Suprapubic skin (tissue), 4 donors: Measurements from ENCODE around the gene PDE5A. TPM values are rescaled to one million over a fixed set of nuclear protein-coding genes. Genes with fewer than 3 reads are reported as not detected.

Experiments
- DNase-seq, 2 donors: peaks; one replicate each; pipeline ENCODE4 v3.0.0-alpha.2; 2019; ENCODE audit warnings: low spot score in 2 of 2
- H3K27ac ChIP-seq: fragments of 200-600 bp; sonication (generic); one replicate; pipeline ENCODE4 v1.5.1; 2019
- H3K27me3 ChIP-seq: fragments of 200-600 bp; sonication (generic); one replicate; pipeline ENCODE4 v1.5.1; 2019
- H3K36me3 ChIP-seq: fragments of 200-600 bp; sonication (generic); one replicate; pipeline ENCODE4 v1.5.1; 2019
- H3K4me1 ChIP-seq: fragments of 200-600 bp; sonication (generic); one replicate; pipeline ENCODE4 v1.5.1; 2019
- H3K4me3 ChIP-seq: fragments of 200-600 bp; sonication (generic); one replicate; pipeline ENCODE4 v1.5.1; 2019; ENCODE audit warnings: mild to moderate bottlenecking
- H3K9me3 ChIP-seq: fragments of 200-600 bp; sonication (generic); one replicate; pipeline ENCODE4 v1.5.1; 2019
- EP300 ChIP-seq: sonication (generic); formaldehyde crosslinking; IDR thresholded peaks from one replicate; pipeline ENCODE4 v1.6.1; 2017; ENCODE audit warnings: antibody characterized with exemption
- POLR2A ChIP-seq, 2 donors: fragments of 450-650 bp; IDR thresholded peaks; one replicate each; pipeline ENCODE4 v1.6.1; 2017; ENCODE audit warnings: antibody characterized with exemption in 2 of 2, mild to moderate bottlenecking in 2 of 2, moderate library complexity in 2 of 2
- POLR2AphosphoS5 ChIP-seq, 3 donors: sonication (generic); formaldehyde crosslinking; IDR thresholded peaks; one replicate each; pipeline ENCODE4 v1.6.1; 2017; ENCODE audit warnings: antibody characterized with exemption in 3 of 3
- WGBS: methylation state at CpG from one replicate; pipeline ENCODE4 v1.1.5; 2018; 5-methylcytosine and 5-hydroxymethylcytosine counted together
- total RNA-seq, 4 donors: library from RNA; depleted of rRNA; stranded (reverse); fragments of >200 nt; gene quantifications; one replicate each; pipeline ENCODE4 v1.1.0, GENCODE V29; 2016
- TF ChIP-seq, protein P1 (sequence below), 2 donors: fragments of 200-600 bp in 1 of 2; fragments of 450-650 bp in 1 of 2; sonication (generic) in 1 of 2; IDR thresholded peaks; one replicate each; pipeline ENCODE4 v1.5.1; 2016 to 2019; ENCODE audit warnings: antibody characterized with exemption in 2 of 2, mild to moderate bottlenecking in 1 of 2, moderate library complexity in 1 of 2

Gene PDE5A
- total RNA-seq, 4 donors from 2014 or later, result 6.4 to 20.0 (median 9.8) TPM

DNA sequence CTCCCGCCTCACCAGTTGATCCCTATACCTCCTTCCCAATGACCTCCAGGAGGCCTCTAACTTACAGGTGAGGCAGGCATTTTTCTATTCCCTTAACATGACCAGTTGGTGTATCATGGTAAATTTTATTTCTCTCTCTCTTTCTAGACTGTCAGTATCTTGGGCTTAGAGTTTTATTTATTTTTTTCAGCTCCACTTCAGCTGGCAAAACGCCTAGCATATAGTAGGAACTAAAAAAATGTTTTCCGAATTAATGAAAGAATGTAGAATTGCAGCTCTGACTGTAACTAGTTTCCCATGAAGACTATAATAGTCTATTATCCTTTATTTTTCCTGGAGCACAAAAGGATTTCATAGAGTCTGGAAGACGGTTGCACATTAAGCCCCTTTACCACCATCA lies 84.8 kb downstream of the PDE5A start:
- 75% methylated on average over 4 of the region's 4 CpGs for WGBS

DNA sequence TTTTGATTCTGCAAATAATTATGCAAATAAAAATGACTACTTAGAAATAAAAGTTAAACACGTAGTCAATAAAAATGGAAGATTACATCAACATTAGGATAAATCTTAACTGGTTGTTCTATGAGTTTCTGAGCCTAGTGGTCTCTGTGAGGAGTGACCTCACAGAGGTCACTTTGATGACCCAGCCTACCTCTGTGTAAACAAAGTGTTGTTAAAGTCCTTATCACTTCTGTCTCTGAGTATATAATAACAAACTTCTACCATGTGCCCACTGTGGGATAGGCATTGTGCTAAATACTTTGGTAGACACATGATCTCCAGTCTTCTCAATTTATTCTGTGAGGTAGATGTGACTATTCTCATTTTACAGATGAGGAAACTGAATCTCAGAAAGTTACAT lies 85.4 kb downstream of the PDE5A start:
- no peaks in the 10 kb centered on the region for H3K27me3 ChIP-seq
- no peaks in the 10 kb centered on the region for H3K9me3 ChIP-seq
- H3K27ac ChIP-seq, result no peak overlapping the region
- no peaks in the 10 kb centered on the region for H3K4me1 ChIP-seq
- WGBS, result 80% methylated on average over 1 of the region's 1 CpG
- peaks cover 7% of the 10 kb centered on the region for H3K36me3 ChIP-seq
- TF ChIP-seq POLR2AphosphoS5 (IDR thresholded peaks at IDR 0.05) (no peak), POLR2A (IDR thresholded peaks at IDR 0.05) (no peak), EP300 (no peak)
- TF ChIP-seq, protein P1, sequence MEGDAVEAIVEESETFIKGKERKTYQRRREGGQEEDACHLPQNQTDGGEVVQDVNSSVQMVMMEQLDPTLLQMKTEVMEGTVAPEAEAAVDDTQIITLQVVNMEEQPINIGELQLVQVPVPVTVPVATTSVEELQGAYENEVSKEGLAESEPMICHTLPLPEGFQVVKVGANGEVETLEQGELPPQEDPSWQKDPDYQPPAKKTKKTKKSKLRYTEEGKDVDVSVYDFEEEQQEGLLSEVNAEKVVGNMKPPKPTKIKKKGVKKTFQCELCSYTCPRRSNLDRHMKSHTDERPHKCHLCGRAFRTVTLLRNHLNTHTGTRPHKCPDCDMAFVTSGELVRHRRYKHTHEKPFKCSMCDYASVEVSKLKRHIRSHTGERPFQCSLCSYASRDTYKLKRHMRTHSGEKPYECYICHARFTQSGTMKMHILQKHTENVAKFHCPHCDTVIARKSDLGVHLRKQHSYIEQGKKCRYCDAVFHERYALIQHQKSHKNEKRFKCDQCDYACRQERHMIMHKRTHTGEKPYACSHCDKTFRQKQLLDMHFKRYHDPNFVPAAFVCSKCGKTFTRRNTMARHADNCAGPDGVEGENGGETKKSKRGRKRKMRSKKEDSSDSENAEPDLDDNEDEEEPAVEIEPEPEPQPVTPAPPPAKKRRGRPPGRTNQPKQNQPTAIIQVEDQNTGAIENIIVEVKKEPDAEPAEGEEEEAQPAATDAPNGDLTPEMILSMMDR (IDR thresholded peaks at IDR 0.05), result no peak
- DNase-seq, result no peak
- no peak overlapping the region for H3K4me3 ChIP-seq

More for the DNA sequence above, 84.8 kb downstream of the PDE5A start:
- Histone ChIP-seq H3K4me3 (no peak overlapping the region), H3K9me3 (no peaks in the 10 kb centered on the region), H3K27ac (no peak overlapping the region), H3K27me3 (no peaks in the 10 kb centered on the region), H3K4me1 (no peaks in the 10 kb centered on the region), H3K36me3 (peaks cover 7% of the 10 kb centered on the region)
- TF ChIP-seq, protein P1 (IDR thresholded peaks at IDR 0.05), result no peak
- TF ChIP-seq POLR2AphosphoS5 (IDR thresholded peaks at IDR 0.05) (no peak), POLR2A (IDR thresholded peaks at IDR 0.05) (no peak), EP300 (no peak)
- no peak for DNase-seq

DNA sequence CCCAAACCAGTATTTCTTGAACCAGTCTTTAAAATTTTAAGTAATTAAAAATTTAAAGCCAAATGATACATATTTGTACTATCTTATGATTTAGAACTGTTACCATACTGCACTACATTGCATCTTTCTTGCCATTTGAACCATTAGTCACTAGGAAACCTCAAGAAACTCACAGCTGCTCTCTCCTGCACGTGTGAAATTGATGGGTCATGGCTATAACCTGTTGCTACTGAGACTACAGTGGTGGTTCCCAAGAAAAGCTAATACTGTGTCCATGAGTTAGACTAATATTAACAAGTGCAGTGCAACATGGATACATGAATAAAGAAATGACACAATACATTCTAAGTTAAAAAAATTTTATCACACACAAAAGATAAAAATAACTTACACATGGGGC lies 88.4 kb downstream of the PDE5A start:
- Histone ChIP-seq H3K36me3 (peaks cover 14% of the 10 kb centered on the region), H3K4me1 (no peaks in the 10 kb centered on the region), H3K9me3 (no peaks in the 10 kb centered on the region), H3K27me3 (no peaks in the 10 kb centered on the region), H3K4me3 (no peak overlapping the region), H3K27ac (no peak overlapping the region)
- 61% methylated on average over 1 of the region's 1 CpG for WGBS
- TF ChIP-seq EP300 (no peak), POLR2A (IDR thresholded peaks at IDR 0.05) (no peak), POLR2AphosphoS5 (IDR thresholded peaks at IDR 0.05) (no peak)
- TF ChIP-seq, protein P1 (IDR thresholded peaks at IDR 0.05), result no peak
- DNase-seq, result no peak

DNA sequence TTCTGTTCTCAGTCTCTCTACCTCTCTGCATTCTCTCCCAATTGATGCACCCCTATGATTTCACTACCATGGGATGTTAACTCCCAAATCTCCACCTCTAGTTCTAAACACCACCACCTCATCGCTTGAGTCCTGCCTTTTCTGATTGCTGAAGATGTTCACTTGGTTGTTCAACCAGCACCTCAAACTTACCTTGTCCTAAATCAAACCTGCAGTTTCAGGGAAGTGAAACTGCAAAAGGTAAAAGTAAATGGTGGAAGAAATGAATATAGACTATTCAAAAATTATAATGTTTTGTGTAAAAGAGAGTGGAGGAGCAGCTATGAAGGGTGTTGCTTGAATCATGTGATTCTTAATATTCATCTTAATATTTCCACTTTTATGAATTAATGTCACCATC lies 91.0 kb downstream of the PDE5A start:
- Histone ChIP-seq H3K36me3 (peaks cover 14% of the 10 kb centered on the region), H3K4me3 (no peak overlapping the region), H3K27ac (no peak overlapping the region), H3K9me3 (no peaks in the 10 kb centered on the region), H3K4me1 (no peaks in the 10 kb centered on the region), H3K27me3 (no peaks in the 10 kb centered on the region)
- DNase-seq, result no peak
- TF ChIP-seq, protein P1 (IDR thresholded peaks at IDR 0.05), result no peak
- TF ChIP-seq POLR2AphosphoS5 (IDR thresholded peaks at IDR 0.05) (no peak), POLR2A (IDR thresholded peaks at IDR 0.05) (no peak), EP300 (no peak)
- 100% methylated on average over 1 of the region's 1 CpG for WGBS

DNA sequence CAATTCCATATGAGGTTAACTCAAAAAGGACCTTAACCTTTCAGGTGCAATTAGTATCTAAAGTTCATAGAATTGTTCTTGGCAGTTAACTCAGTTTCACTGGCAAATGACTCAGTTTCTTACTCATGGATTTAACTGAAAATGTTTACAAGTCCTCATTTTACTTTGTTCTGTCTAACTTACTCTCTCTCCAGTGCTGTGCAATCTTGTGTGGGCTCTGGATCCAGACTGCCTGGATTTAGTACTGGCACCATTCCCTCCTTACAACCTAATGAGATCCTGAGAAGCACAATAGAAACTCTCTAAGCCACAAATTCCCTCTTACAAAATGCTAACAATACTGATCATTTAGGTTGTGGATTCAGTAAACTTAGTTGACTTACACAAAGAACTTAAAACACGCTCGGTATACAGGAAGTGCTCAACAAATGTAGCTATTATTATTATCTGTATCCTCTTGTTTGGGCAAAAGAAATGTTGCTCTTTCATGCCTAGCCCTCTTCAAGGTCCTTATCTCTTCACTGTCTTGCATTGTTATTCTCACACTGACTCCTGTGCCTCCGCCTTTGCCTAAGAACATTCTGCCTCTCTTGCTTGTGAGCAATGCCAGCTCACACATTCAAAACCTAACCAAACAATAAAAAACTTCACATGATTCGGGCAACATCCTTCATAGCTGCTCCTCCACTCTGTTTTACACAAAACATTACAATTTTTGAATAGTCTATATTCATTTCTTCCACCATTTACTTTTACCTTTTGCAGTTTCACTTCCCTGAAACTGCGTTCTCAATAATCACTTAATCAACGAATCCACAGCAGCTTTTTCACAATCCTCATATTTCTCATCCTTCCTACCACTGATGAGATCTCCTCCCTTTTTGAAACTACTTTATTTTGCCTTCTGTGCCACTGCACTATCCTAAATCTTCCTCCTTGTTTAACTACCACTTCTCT lies 91.8 kb downstream of the PDE5A start:
- H3K27ac ChIP-seq, result no peak overlapping the region

More for the DNA sequence above, 91.8 kb downstream of the PDE5A start:
- 86% methylated on average over 6 of the region's 6 CpGs for WGBS
- DNase-seq, result no peak
- H3K4me3 ChIP-seq, result no peak overlapping the region
- TF ChIP-seq POLR2AphosphoS5 (IDR thresholded peaks at IDR 0.05) (no peak), EP300 (no peak), POLR2A (IDR thresholded peaks at IDR 0.05) (no peak)
- TF ChIP-seq, protein P1 (IDR thresholded peaks at IDR 0.05), result no peak
- H3K4me1 ChIP-seq, result no peaks in the 10 kb centered on the region
- no peaks in the 10 kb centered on the region for H3K27me3 ChIP-seq
- H3K36me3 ChIP-seq, result peaks cover 7% of the 10 kb centered on the region
- H3K9me3 ChIP-seq, result no peaks in the 10 kb centered on the region
